SK-N-SH treated with all-trans-retinoic acid at 6 μM for 48 hours (cell line): Measurements from ENCODE around the gene SCN7A.
"Not testable (repeated sequence)": the region's sequence is repeated elsewhere in the genome, so short reads cannot be mapped to it uniquely, and the experiment has no call there.

Experiments
- ATAC-seq: fragments of 200-7000 bp; cut with Tn5 transposase; 3 replicates; pipeline ENCODE4 v1.9.1; 2020; ENCODE audit warnings: mild to moderate bottlenecking, moderate library complexity
- ARNTL ChIP-seq: fragments of 450-650 bp; formaldehyde crosslinking; IDR thresholded peaks from 2 replicates; pipeline ENCODE4 v1.5.0; 2020; ENCODE audit warnings: low read depth, mild to moderate bottlenecking, moderate library complexity, borderline replicate concordance
- CSDC2 ChIP-seq: fragments of 250-450 bp; sonication (Bioruptor Pico); IDR thresholded peaks from 2 replicates; pipeline ENCODE4 v1.5.0; 2020; ENCODE audit warnings: mild to moderate bottlenecking, moderate library complexity
- GLIS3 ChIP-seq: fragments of 250-450 bp; sonication (Bioruptor Pico); IDR thresholded peaks from 2 replicates; pipeline ENCODE4 v1.5.0; 2020; ENCODE audit warnings: mild to moderate bottlenecking, moderate library complexity
- ISL1 ChIP-seq: fragments of 250-450 bp; sonication (Bioruptor Pico); IDR thresholded peaks from 2 replicates; pipeline ENCODE4 v2.1.2; 2022; ENCODE audit warnings: mild to moderate bottlenecking, moderate library complexity
- OSR1 ChIP-seq: fragments of 250-450 bp; sonication (Bioruptor Pico); IDR thresholded peaks from 2 replicates; pipeline ENCODE4 v1.8.0; 2022; ENCODE audit warnings: moderate library complexity, mild to moderate bottlenecking, inconsistent platforms
- POU6F1 ChIP-seq: fragments of 250-450 bp; sonication (Bioruptor Pico); IDR thresholded peaks from 2 replicates; pipeline ENCODE4 v1.8.0; 2021; ENCODE audit warnings: low read depth, mild to moderate bottlenecking, moderate library complexity, borderline replicate concordance
- RARB ChIP-seq: fragments of 250-450 bp; sonication (Bioruptor Pico); IDR thresholded peaks from 2 replicates; pipeline ENCODE4 v1.8.0; 2021; ENCODE audit warnings: mild to moderate bottlenecking, moderate library complexity
- SNAI2 ChIP-seq: fragments of 250-450 bp; sonication (Bioruptor Pico); IDR thresholded peaks from 2 replicates; pipeline ENCODE4 v1.5.0; 2020; ENCODE audit warnings: mild to moderate bottlenecking, moderate library complexity
- TCF4 ChIP-seq: fragments of 250-450 bp; sonication (Bioruptor Pico); IDR thresholded peaks from 2 replicates; pipeline ENCODE4 v1.8.0; 2021; ENCODE audit warnings: mild to moderate bottlenecking, moderate library complexity, borderline replicate concordance
- TSHZ2 ChIP-seq: fragments of 250-450 bp; sonication (Bioruptor Pico); IDR thresholded peaks from 2 replicates; pipeline ENCODE4 v1.5.0; 2020; ENCODE audit warnings: mild to moderate bottlenecking, moderate library complexity
- ZFP3 ChIP-seq: fragments of 250-450 bp; sonication (Bioruptor Pico); IDR thresholded peaks from 2 replicates; pipeline ENCODE4 v1.5.0; 2020; ENCODE audit warnings: mild to moderate bottlenecking, moderate library complexity
- ZFP30 ChIP-seq: fragments of 450-650 bp; formaldehyde crosslinking; IDR thresholded peaks from 2 replicates; pipeline ENCODE4 v1.5.0; 2022; ENCODE audit warnings: mild to moderate bottlenecking, moderate library complexity
- ZNF8 ChIP-seq: fragments of 450-650 bp; formaldehyde crosslinking; IDR thresholded peaks from 2 replicates; pipeline ENCODE4 v1.5.0; 2020; ENCODE audit warnings: mild to moderate bottlenecking, moderate library complexity
- TF ChIP-seq, protein P1 (sequence below): fragments of 250-450 bp; sonication (Bioruptor Pico); IDR thresholded peaks from 2 replicates; pipeline ENCODE4 v1.5.1; 2021; ENCODE audit warnings: mild to moderate bottlenecking, moderate library complexity
- TF ChIP-seq, protein P2 (sequence below): fragments of 250-450 bp; sonication (Bioruptor Pico); IDR thresholded peaks from 2 replicates; pipeline ENCODE4 v1.8.0; 2020; ENCODE audit warnings: mild to moderate bottlenecking, moderate library complexity, borderline replicate concordance
- TF ChIP-seq, protein P3 (sequence below): fragments of 250-450 bp; sonication (Bioruptor Pico); IDR thresholded peaks from 2 replicates; pipeline ENCODE4 v1.5.1; 2020; ENCODE audit warnings: low read depth, mild to moderate bottlenecking, moderate library complexity

The SCN7A gene

GRCh38 chr2:166360906-166361305 is 133.1 kb downstream of the SCN7A start (continued):
- TF ChIP-seq ISL1 (CRISPR knock-in tag) (no peak), ZFP3 (CRISPR knock-in tag) (no peak), ZNF8 (CRISPR knock-in tag) (no peak), GLIS3 (no peak)
- TF ChIP-seq, all 23 proteins: peak for 0

DNA sequence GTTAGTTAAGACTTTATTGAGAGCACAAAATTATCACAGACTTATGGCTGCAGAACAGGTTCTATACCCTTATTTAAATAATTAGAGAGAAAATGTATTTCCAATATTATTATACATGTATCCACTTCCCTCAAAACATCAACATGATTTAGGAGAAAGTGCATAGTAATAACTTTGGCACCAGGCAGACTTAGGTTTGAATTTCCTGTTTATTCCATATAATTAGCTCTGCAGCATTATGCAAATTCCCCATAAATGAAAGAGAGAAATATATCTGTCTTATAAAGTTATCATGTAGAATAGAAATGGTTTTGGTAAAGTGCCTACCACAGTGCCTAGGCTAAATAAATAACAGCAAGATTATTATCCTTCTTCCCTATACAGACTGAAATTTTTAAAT is 133.6 kb downstream of the SCN7A start:
- no peak for TF ChIP-seq OSR1 (CRISPR knock-in tag)
- TF ChIP-seq, protein P1, sequence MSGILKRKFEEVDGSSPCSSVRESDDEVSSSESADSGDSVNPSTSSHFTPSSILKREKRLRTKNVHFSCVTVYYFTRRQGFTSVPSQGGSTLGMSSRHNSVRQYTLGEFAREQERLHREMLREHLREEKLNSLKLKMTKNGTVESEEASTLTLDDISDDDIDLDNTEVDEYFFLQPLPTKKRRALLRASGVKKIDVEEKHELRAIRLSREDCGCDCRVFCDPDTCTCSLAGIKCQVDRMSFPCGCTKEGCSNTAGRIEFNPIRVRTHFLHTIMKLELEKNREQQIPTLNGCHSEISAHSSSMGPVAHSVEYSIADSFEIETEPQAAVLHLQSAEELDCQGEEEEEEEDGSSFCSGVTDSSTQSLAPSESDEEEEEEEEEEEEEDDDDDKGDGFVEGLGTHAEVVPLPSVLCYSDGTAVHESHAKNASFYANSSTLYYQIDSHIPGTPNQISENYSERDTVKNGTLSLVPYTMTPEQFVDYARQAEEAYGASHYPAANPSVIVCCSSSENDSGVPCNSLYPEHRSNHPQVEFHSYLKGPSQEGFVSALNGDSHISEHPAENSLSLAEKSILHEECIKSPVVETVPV (CRISPR knock-in tag): no peak
- no peak for TF ChIP-seq ZFP30 (CRISPR knock-in tag)
- TF ChIP-seq TCF4 (CRISPR knock-in tag): no peak
- no peak for TF ChIP-seq POU6F1
- TF ChIP-seq SNAI2: no peak
- no peak for TF ChIP-seq CSDC2
- no peak for TF ChIP-seq TSHZ2 (CRISPR knock-in tag)
- no peak for TF ChIP-seq GLIS3
- TF ChIP-seq, protein P2, sequence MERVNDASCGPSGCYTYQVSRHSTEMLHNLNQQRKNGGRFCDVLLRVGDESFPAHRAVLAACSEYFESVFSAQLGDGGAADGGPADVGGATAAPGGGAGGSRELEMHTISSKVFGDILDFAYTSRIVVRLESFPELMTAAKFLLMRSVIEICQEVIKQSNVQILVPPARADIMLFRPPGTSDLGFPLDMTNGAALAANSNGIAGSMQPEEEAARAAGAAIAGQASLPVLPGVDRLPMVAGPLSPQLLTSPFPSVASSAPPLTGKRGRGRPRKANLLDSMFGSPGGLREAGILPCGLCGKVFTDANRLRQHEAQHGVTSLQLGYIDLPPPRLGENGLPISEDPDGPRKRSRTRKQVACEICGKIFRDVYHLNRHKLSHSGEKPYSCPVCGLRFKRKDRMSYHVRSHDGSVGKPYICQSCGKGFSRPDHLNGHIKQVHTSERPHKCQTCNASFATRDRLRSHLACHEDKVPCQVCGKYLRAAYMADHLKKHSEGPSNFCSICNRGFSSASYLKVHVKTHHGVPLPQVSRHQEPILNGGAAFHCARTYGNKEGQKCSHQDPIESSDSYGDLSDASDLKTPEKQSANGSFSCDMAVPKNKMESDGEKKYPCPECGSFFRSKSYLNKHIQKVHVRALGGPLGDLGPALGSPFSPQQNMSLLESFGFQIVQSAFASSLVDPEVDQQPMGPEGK (CRISPR knock-in tag): no peak
- TF ChIP-seq ZNF8 (CRISPR knock-in tag): no peak
- no peak for ATAC-seq

GRCh38 chr2:166357950-166358321 is 136.1 kb downstream of the SCN7A start:
- ATAC-seq: not testable (repeated sequence)

GRCh38 chr2:166357068-166357949 is 136.7 kb downstream of the SCN7A start:
- no peak for TF ChIP-seq ZNF8 (CRISPR knock-in tag)
- TF ChIP-seq TCF4 (CRISPR knock-in tag): no peak
- TF ChIP-seq, protein P3, sequence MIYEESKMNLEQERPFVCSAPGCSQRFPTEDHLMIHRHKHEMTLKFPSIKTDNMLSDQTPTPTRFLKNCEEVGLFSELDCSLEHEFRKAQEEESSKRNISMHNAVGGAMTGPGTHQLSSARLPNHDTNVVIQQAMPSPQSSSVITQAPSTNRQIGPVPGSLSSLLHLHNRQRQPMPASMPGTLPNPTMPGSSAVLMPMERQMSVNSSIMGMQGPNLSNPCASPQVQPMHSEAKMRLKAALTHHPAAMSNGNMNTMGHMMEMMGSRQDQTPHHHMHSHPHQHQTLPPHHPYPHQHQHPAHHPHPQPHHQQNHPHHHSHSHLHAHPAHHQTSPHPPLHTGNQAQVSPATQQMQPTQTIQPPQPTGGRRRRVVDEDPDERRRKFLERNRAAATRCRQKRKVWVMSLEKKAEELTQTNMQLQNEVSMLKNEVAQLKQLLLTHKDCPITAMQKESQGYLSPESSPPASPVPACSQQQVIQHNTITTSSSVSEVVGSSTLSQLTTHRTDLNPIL (CRISPR knock-in tag): no peak
- TF ChIP-seq ARNTL (CRISPR knock-in tag): no peak
- no peak for TF ChIP-seq OSR1 (CRISPR knock-in tag)
- no peak for TF ChIP-seq RARB (CRISPR knock-in tag)
- no peak for TF ChIP-seq POU6F1
- no peak for TF ChIP-seq ISL1 (CRISPR knock-in tag)
- TF ChIP-seq SNAI2: no peak
- TF ChIP-seq CSDC2: no peak

More at GRCh38 chr2:166357068-166357949, 136.7 kb downstream of the SCN7A start:
- no peak for ATAC-seq
